SKM-1 treated with dmso at 0.1 percent for 144 hours (cell line): ENCODE data around the gene CFAP46.
"Not testable (repeated sequence)": the region's sequence is repeated elsewhere in the genome, so short reads cannot be mapped to it uniquely, and the experiment has no call there.

ENCODE experiments used
- DNase-seq: peaks from one replicate; lab custom pipeline; 2025; ENCODE audit not compliant: unreplicated experiment; lab: John Stamatoyannopoulos, UW

The CFAP46 gene

GRCh38 chr10:132963430-132963960 is 21.1 kb upstream of the CFAP46 start:
- no peak for DNase-seq

- no peak for DNase-seq
Measured at GRCh38 chr10:132962623-132963429, 20.5 kb upstream of the CFAP46 start.

GRCh38 chr10:132961787-132962622 is 19.6 kb upstream of the CFAP46 start:
- no peak for DNase-seq

- no peak for DNase-seq
Measured at GRCh38 chr10:132961420-132961786, 19.0 kb upstream of the CFAP46 start.

GRCh38 chr10:132960631-132961419 is 18.5 kb upstream of the CFAP46 start:
- DNase-seq: no peak

- DNase-seq: no peak
Measured at GRCh38 chr10:132960071-132960472, 17.7 kb upstream of the CFAP46 start.

GRCh38 chr10:132959559-132959961 is 17.2 kb upstream of the CFAP46 start:
- no peak for DNase-seq

GRCh38 chr10:132958883-132959558 is 16.7 kb upstream of the CFAP46 start:
- DNase-seq: no peak

GRCh38 chr10:132957981-132958882 is 15.9 kb upstream of the CFAP46 start:
- DNase-seq: no peak

- DNase-seq: no peak
Measured at GRCh38 chr10:132957131-132957530, 14.8 kb upstream of the CFAP46 start.

GRCh38 chr10:132956259-132956658 is 13.9 kb upstream of the CFAP46 start:
- DNase-seq: not testable (repeated sequence)

- no peak for DNase-seq
Measured at GRCh38 chr10:132955479-132955878, 13.1 kb upstream of the CFAP46 start.

- no peak for DNase-seq
Measured at GRCh38 chr10:132953428-132953827, 11.1 kb upstream of the CFAP46 start.

- no peak for DNase-seq
Measured at GRCh38 chr10:132951926-132952325, 9.6 kb upstream of the CFAP46 start.

- DNase-seq: no peak
Measured at GRCh38 chr10:132948351-132948750, 6.0 kb upstream of the CFAP46 start.

GRCh38 chr10:132947843-132948242 is 5.5 kb upstream of the CFAP46 start:
- DNase-seq: no peak

- no peak for DNase-seq
Measured at GRCh38 chr10:132946806-132947546, 4.6 kb upstream of the CFAP46 start.

GRCh38 chr10:132946311-132946710 is 3.9 kb upstream of the CFAP46 start:
- no peak for DNase-seq

GRCh38 chr10:132945894-132946255 is 3.5 kb upstream of the CFAP46 start:
- no peak for DNase-seq
